Measurements from ENCODE around the gene NKD2.
"Not testable (repeated sequence)": the region's sequence is repeated elsewhere in the genome, so short reads cannot be mapped to it uniquely, and the experiment has no call there.

NKD2 gene

GRCh38 chr5:1052641-1053390 is 44.2 kb downstream of the NKD2 start:
- intact Hi-C loops (cut with DNase I) = no loop called here
- peak in 4 of 10 donors; percentile 5 to 77 (median 42) for DNase-seq

- intact Hi-C loops (cut with DNase I) = no loop called here
- peak in 3 of 10 donors; percentile 2 to 81 (median 71) for DNase-seq
Measured at GRCh38 chr5:1053391-1054017, 44.9 kb downstream of the NKD2 start.

GRCh38 chr5:1054018-1054798 is 45.6 kb downstream of the NKD2 start:
- intact Hi-C loops (cut with DNase I) = no loop called here
- peak in 3 of 10 donors; percentile 6 to 72 (median 65) for DNase-seq

GRCh38 chr5:1054799-1055775 is 46.5 kb downstream of the NKD2 start:
- DNase-seq = peak in 3 of 10 donors; percentile 4 to 72 (median 29)
- intact Hi-C loops (cut with DNase I) = no loop called here

- peak in 3 of 10 donors; percentile 3 to 71 (median 64) for DNase-seq
- intact Hi-C loops (cut with DNase I) = no loop called here
Measured at GRCh38 chr5:1055896-1056610, 47.5 kb downstream of the NKD2 start.

GRCh38 chr5:1056611-1057484 is 48.2 kb downstream of the NKD2 start:
- intact Hi-C loops (cut with DNase I) = no loop called here
- DNase-seq = peak in 4 of 10 donors; percentile 4 to 76 (median 37)

- intact Hi-C loops (cut with DNase I) = no loop called here
Measured at GRCh38 chr5:1057485-1058082, 49.0 kb downstream of the NKD2 start.

GRCh38 chr5:1058083-1058945 is 49.7 kb downstream of the NKD2 start:
- peak in 3 of 10 donors; percentile 3 to 70 (median 64) for DNase-seq
- intact Hi-C loops (cut with DNase I) = no loop called here

More at GRCh38 chr5:1057485-1058082, 49.0 kb downstream of the NKD2 start:
- DNase-seq = peak in 4 of 10 donors; percentile 1 to 75 (median 40)

- peak in 4 of 10 donors; percentile 5 to 71 (median 66) for DNase-seq
Measured at GRCh38 chr5:1058988-1059883, 50.6 kb downstream of the NKD2 start.

GRCh38 chr5:1059884-1060263 is 51.3 kb downstream of the NKD2 start:
- intact Hi-C loops (cut with DNase I) = no loop called here
- DNase-seq = peak in 2 of 10 donors; percentile 24 to 64

More at GRCh38 chr5:1058988-1059883, 50.6 kb downstream of the NKD2 start:
- intact Hi-C loops (cut with DNase I) = no loop called here

- peak in 4 of 10 donors; percentile 1 to 74 (median 36) for DNase-seq
- intact Hi-C loops (cut with DNase I) = no loop called here
Measured at GRCh38 chr5:1060535-1060981, 52.0 kb downstream of the NKD2 start.

- peak in 3 of 10 donors; percentile 3 to 73 (median 61) for DNase-seq
- intact Hi-C loops (cut with DNase I) = not testable (repeated sequence)
Measured at GRCh38 chr5:1061292-1061691, 52.7 kb downstream of the NKD2 start.

GRCh38 chr5:1061916-1062315 is 53.3 kb downstream of the NKD2 start:
- intact Hi-C loops (cut with DNase I) = no loop called here
- DNase-seq = peak in 3 of 10 donors; percentile 2 to 71 (median 57)

GRCh38 chr5:1062761-1063568 is 54.4 kb downstream of the NKD2 start:
- intact Hi-C loops (cut with DNase I) = no loop called here
- DNase-seq = peak in 4 of 10 donors; percentile 3 to 68 (median 42)

Measured in posterior cingulate gyrus (tissue), 11 donors.